DND-41 (cell line): ENCODE measurements around the gene TMEM97.

Experiments
- CTCF ChIP-seq: IDR thresholded peaks from 2 replicates; pipeline ENCODE4 v1.5.1; 2012; ENCODE audit warnings: borderline replicate concordance, low read length, moderate library complexity, mild to moderate bottlenecking; ENCODE audit not compliant: poor library complexity, severe bottlenecking; ENCODE audit errors: extremely low read depth
- EZH2 ChIP-seq: IDR thresholded peaks from 3 replicates; pipeline ENCODE4 v1.6.1; 2012; ENCODE audit warnings: borderline replicate concordance, low read depth, mild to moderate bottlenecking, moderate library complexity, low read length, inconsistent platforms; ENCODE audit not compliant: severe bottlenecking

GRCh38 chr17:28364665-28365363, 45.8 kb downstream of the TMEM97 start, which contains the start of gene SEBOX:
- TF ChIP-seq CTCF (no peak), EZH2 (no peak)
